Endometrial microvascular endothelial cells (primary cell): ENCODE results near the gene SLC22A5. TPM values are rescaled to one million over a fixed set of nuclear protein-coding genes. Genes with fewer than 3 reads are reported as not detected.

Experiments used
- in situ Hi-C: cut with HindIII; loops from 2 replicates; pipeline ENCODE4 v1.10.0; 2017; ENCODE audit warnings: low sequenced_read_pairs, low pct_unique_long_range_greater_than_20kb; ENCODE audit errors: inconsistent ontology term
- total RNA-seq: library from RNA; depleted of rRNA; stranded (reverse); fragments of >200 nt; gene quantifications from one replicate; pipeline ENCODE4 v1.2.3, GENCODE V29; 2015; ENCODE audit errors: inconsistent ontology term

The SLC22A5 gene
- total RNA-seq, result 4.1 TPM

GRCh38 chr5:132369474-132370180, at the start of gene SLC22A5:
Gene SLC22A5 (plus strand): TSS chr5:132369710. CDS start chr5:132369973, 263 bp downstream.
- in situ Hi-C loops, result no loop called here

DNA sequence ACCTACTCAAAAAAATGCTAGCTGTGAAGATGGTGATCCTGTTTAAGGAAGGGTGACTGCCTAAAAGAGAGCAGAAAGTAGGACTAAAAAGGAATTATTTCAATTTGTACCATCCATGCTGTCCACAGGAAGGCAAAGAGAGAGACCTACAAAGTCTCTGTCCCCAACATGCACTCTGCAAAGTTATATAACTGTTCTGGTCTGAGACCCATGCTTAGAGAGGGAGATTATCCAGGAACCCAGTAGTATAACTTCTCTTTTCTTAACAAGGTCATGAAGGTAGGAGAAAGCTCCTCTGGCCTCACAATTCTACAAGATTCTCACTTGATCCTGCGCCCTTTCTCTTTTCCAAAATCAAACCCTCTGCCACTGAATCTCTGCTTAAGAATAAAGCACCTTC, 49.5 kb upstream of the SLC22A5 start:
- in situ Hi-C loops, result no loop called here

- in situ Hi-C loops, result no loop called here
Measured at GRCh38 chr5:132321109-132321721, 48.3 kb upstream of the SLC22A5 start.

DNA sequence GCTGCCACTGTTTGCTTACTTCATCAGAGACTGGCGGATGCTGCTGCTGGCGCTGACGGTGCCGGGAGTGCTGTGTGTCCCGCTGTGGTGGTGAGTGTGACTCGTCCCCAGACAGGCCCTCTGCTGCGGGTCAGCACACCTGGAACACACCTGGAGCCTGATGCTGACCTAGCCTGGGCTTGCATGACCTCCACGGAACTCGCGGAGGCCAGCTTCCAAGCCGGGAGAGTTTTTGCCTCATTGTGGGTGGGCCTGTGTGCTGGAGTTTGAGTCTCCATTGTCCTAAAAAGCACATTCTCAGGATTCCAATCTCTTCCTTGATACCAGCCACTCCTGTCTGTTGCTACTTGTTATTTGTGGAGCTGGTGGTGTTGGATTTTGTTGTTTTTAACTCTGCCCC, 47.2 kb upstream of the SLC22A5 start:
- in situ Hi-C loops, result no loop called here

- in situ Hi-C loops, result no loop called here
Measured at GRCh38 chr5:132323202-132323601, 46.3 kb upstream of the SLC22A5 start.

DNA sequence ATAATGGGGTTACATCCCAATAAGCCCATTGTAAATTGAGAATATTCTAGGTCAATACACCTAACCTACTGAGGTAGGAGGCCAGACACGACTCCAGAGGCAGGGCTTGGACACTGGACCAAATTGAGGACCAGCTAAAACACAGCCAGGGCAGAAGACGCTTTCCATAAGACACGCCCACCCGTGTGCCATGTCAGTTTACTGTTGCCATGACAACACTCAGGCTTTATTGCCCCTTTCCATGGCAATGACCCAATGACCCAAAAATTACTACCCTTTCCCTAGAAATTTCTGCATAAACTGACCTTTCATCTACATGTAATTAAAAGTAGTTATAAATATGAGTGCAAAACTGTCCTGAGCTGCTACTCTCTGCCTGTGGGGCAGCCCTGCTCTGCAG, 43.8 kb upstream of the SLC22A5 start:
- in situ Hi-C loops, result no loop called here

- in situ Hi-C loops, result no loop called here
Measured at GRCh38 chr5:132327252-132327955, 42.1 kb upstream of the SLC22A5 start.

DNA sequence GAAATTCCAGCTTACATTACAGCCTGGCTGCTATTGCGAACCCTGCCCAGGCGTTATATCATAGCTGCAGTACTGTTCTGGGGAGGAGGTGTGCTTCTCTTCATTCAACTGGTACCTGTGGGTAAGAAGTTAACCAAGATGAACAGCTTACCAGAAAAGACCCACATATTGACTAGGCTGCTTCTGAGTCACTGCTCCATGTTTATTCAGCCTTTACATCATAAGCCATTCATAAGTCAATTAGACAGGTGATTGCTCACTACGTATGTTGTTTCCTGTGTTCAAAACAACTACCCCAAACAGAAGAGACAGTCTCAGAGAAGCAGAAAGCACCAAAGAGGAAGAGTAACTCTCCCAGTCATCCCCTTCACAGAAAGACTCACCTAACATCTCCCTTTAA, 34.7 kb upstream of the SLC22A5 start:
- in situ Hi-C loops, result no loop called here

GRCh38 chr5:132335402-132335801, 34.1 kb upstream of the SLC22A5 start:
- in situ Hi-C loops, result no loop called here

GRCh38 chr5:132339502-132339901, 30.0 kb upstream of the SLC22A5 start:
- in situ Hi-C loops, result no loop called here

DNA sequence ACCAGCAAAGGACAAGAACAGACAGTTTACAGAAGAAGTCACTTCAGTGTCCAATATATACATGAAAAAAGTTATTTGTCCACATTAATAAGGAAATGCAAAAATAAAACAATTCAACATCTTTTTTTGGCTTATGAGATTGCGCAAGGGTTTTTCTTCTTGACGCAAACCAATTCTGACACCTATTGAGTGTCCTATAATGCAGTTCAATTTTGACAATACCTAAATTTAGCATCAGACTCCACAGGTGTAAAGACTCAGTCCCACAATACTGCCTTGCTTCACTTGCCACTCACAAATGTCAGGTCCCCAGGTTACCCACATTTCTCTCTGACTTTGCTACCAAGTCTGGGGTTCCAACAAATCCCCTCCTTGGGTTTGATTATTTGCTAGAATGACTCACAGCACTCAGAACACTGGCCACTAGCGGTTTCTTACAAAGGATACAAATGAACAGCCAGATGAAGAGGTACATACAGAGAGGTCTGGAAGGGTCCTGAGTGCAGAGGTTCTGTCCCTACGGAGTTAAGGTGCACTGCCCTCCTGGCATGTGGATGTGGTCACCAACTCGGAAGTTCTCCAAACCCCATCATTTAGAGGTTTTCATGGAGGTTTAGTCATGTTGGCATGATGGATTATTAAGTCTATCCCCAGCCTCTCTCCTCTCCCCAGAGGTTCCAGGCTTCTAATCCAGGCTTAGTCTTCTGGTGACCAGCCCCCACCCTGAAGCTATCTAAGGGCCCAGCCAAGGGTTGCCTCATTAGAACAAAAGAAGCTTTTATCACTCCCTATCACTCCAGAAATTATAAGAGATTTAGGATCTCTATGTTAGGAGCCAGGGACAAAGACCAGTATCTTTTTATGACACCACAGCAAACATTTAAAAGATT, 27.0 kb upstream of the SLC22A5 start:
- in situ Hi-C loops, result no loop called here

DNA sequence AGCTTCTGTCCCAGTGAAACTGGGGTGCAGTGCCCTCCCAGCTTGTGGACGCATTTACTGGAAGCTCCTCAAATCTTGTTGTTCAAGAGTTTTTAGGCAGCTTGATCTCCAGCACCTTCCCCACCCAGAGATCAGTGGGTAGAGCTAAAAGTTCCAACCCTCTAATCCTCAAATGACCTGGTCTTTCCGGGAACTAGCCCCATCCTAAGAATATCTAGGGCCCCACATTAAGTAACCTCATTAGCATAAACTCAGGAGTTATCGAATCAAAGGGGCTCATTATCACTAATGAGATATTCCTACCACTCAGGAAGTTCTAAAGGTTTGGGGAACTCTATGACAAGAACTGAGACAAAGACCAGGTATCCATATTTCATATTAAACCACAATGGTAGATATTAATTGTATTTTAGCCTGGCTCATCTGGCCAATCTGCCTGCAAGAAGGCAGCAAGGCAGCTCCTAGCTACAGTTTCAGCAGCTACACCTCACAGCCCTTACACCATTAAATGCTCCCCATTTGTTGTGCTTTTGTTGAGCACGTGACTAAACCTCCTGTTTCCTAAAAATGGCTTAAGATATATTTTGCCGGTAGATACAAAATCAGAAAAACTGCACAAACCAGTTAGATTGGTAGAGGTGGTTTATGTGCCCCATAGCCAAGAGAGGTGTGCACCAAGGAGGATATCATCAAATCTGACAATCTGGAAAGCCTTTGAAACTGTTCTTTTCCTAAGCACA, 24.6 kb upstream of the SLC22A5 start:
- in situ Hi-C loops, result no loop called here

GRCh38 chr5:132353486-132353995, 16.0 kb upstream of the SLC22A5 start:
- in situ Hi-C loops, result no loop called here

- in situ Hi-C loops, result no loop called here
Measured at GRCh38 chr5:132354381-132355139, 14.9 kb upstream of the SLC22A5 start.

DNA sequence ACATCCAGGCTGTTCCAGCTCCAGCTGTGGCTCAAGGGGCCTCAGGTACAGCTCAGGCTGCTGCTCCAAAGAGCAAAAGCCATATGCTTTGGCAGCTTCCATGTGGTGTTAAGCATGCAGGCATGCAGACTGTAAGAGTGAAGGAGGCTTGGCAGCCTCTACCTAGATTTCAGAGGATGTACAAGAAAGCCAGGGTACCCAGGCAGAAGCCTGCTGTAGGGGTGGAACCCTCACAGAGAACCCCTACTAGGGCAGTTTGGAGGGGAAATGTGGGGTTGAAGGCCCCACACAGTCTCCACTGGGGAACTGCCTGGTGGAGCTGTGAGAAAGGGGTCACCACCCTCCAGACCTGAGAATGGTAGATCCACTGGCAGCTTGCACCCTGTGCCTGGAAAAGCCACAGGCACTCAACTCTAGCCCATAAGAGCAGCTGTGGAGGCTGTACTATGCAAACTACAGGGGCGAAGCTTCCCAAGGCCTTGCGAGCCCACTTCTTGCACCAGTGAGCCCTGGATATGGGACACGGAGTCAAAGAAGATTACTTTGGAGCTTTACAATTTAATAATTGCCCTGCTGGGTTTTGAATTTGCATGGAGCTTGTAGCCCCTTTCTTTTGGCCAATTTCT, 14.3 kb upstream of the SLC22A5 start:
- in situ Hi-C loops, result no loop called here

GRCh38 chr5:132358775-132359174, 10.7 kb upstream of the SLC22A5 start:
- in situ Hi-C loops, result no loop called here

GRCh38 chr5:132362086-132362485, 7.4 kb upstream of the SLC22A5 start:
- in situ Hi-C loops, result no loop called here
